Ascending aorta (tissue), 2 donors: ENCODE measurements around the gene NDUFV2. TPM values are rescaled to one million over a fixed set of nuclear protein-coding genes. Genes with fewer than 3 reads are reported as not detected.

ENCODE experiments used
- DNase-seq, 2 donors: peaks; one replicate each; pipeline ENCODE4 v3.0.0-alpha.2; 2019; ENCODE audit warnings: low spot score in 2 of 2
- H3K27ac ChIP-seq, 2 donors: fragments of 200-600 bp; sonication (generic); one replicate each; pipeline ENCODE4 v1.5.1; 2016 to 2017; ENCODE audit warnings: mild to moderate bottlenecking in 1 of 2
- H3K27me3 ChIP-seq: fragments of 200-600 bp; sonication (generic); one replicate; pipeline ENCODE4 v1.5.1; 2017
- H3K36me3 ChIP-seq, 2 donors: fragments of 200-600 bp; sonication (generic); one replicate each; pipeline ENCODE4 v1.5.1; 2016
- H3K4me1 ChIP-seq, 2 donors: fragments of 200-600 bp; sonication (generic); one replicate each; pipeline ENCODE4 v1.5.1; 2016 to 2017; ENCODE audit warnings: mild to moderate bottlenecking in 1 of 2
- H3K4me3 ChIP-seq, 2 donors: fragments of 200-600 bp; sonication (generic); one replicate each; pipeline ENCODE4 v1.5.1; 2016 to 2017; ENCODE audit warnings: mild to moderate bottlenecking in 1 of 2
- H3K9me3 ChIP-seq, 2 donors: fragments of 200-600 bp; sonication (generic); one replicate each; pipeline ENCODE4 v1.5.1; 2016
- CTCF ChIP-seq, 3 experiments: fragments of 200-600 bp in 2 of 3; fragments of 450-650 bp in 1 of 3; sonication (generic) in 2 of 3; IDR thresholded peaks; one replicate each; pipeline ENCODE4 v1.5.1; 2016 to 2019; ENCODE audit warnings: antibody characterized with exemption in 3 of 3, mild to moderate bottlenecking in 1 of 3, moderate library complexity in 1 of 3
- intact Hi-C: fragments of 100-400 bp; cut with DNase I; formaldehyde crosslinking; loops from one replicate; pipeline ENCODE4 v1.15.1; 2023
- total RNA-seq: library from RNA; depleted of rRNA; stranded (reverse); fragments of >200 nt; gene quantifications from one replicate; pipeline ENCODE4 v1.1.0, GENCODE V29; 2016

Gene NDUFV2
- total RNA-seq, 1 donor from 2014 or later = 48.6 TPM

DNA sequence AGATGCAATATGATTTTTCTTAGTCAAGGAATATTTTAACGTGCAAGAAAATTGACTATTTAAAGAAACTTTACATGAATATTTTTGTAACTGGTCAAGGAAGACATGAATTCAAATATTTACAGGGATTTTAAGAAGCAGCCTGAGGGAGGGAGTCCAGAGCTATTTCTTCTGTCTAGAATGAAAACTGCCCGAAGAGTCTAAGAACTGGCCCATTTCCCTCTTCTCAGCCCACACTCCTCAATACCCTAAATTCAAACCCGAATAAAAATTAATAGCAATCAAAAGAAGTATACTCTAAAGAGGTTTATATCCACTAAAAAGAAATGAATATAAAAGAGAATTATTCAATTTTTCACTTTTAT is 6.5 kb upstream of the NDUFV2 start:
- intact Hi-C loops = no loop called here
- no peak overlapping the region for H3K27ac ChIP-seq
- H3K4me1 ChIP-seq = peaks cover 0 to 3% of the 10 kb centered on the region in 2 donors
- H3K9me3 ChIP-seq = no peaks in the 10 kb centered on the region
- no peak overlapping the region for H3K4me3 ChIP-seq
- DNase-seq = no peak
- H3K27me3 ChIP-seq = no peaks in the 10 kb centered on the region
- H3K36me3 ChIP-seq = no peaks in the 10 kb centered on the region
- TF ChIP-seq CTCF (IDR thresholded peaks at IDR 0.05) = no peak

- no peaks in the 10 kb centered on the region for H3K36me3 ChIP-seq
- intact Hi-C loops = no loop called here
- no peak for DNase-seq
- TF ChIP-seq CTCF (IDR thresholded peaks at IDR 0.05) = no peak
- no peak overlapping the region for H3K4me3 ChIP-seq
- no peaks in the 10 kb centered on the region for H3K27me3 ChIP-seq
- no peak overlapping the region for H3K27ac ChIP-seq
- H3K9me3 ChIP-seq = no peaks in the 10 kb centered on the region
- H3K4me1 ChIP-seq = peaks cover 3 to 8% of the 10 kb centered on the region in 2 donors
Measured at GRCh38 chr18:9096685-9097084, 5.8 kb upstream of the NDUFV2 start.

- intact Hi-C loops = no loop called here
- Histone ChIP-seq H3K9me3 (no peaks in the 10 kb centered on the region), H3K4me3 (no peak overlapping the region), H3K27me3 (no peaks in the 10 kb centered on the region), H3K27ac (no peak overlapping the region), H3K4me1 (peaks cover 3 to 8% of the 10 kb centered on the region in 2 donors), H3K36me3 (no peaks in the 10 kb centered on the region)
- DNase-seq = no peak
- TF ChIP-seq CTCF (IDR thresholded peaks at IDR 0.05) = no peak
Measured at GRCh38 chr18:9097349-9097748, 5.2 kb upstream of the NDUFV2 start.

GRCh38 chr18:9100796-9101195 is 1.7 kb upstream of the NDUFV2 start:
- TF ChIP-seq CTCF (IDR thresholded peaks at IDR 0.05) = no peak
- Histone ChIP-seq H3K36me3 (no peaks in the 10 kb centered on the region), H3K4me3 (no peak overlapping the region), H3K27me3 (no peaks in the 10 kb centered on the region), H3K27ac (peak overlapping the region; percentile 91 to 92), H3K4me1 (peaks cover 3 to 27% of the 10 kb centered on the region in 2 donors), H3K9me3 (no peaks in the 10 kb centered on the region)
- no peak for DNase-seq
- intact Hi-C loops = loop anchor here (1.0 to 10.0 kb wide), 4 partner anchors 27 to 814 kb away; partner anchors contain the start of gene VAPA

GRCh38 chr18:9101730-9102507 is 580 bp upstream of the NDUFV2 start:
- no peaks in the 10 kb centered on the region for H3K36me3 ChIP-seq
- H3K27me3 ChIP-seq = no peaks in the 10 kb centered on the region
- H3K27ac ChIP-seq = peak overlapping the region; percentile 91 to 92
- TF ChIP-seq CTCF (IDR thresholded peaks at IDR 0.05) = no peak
- no peaks in the 10 kb centered on the region for H3K9me3 ChIP-seq
- H3K4me3 ChIP-seq = peak overlapping the region; percentile 67 to 77
- intact Hi-C loops = loop anchor here (1.0 to 10.0 kb wide), 8 partner anchors 15 to 813 kb away; partner anchors contain the start of genes ANKRD12, TWSG1 and VAPA
- peaks cover 3 to 29% of the 10 kb centered on the region in 2 donors for H3K4me1 ChIP-seq
- peak in 1 of 2 donors; percentile 75 for DNase-seq
